COLO668 (cell line): ENCODE data around the gene ENOX1.

Source experiments
- DNase-seq: peaks from one replicate; lab custom pipeline; 2025; ENCODE audit not compliant: unreplicated experiment; lab: John Stamatoyannopoulos, UW

Gene ENOX1

GRCh38 chr13:43749503-43749902 lies 37.3 kb downstream of the ENOX1 start:
- peak; percentile 37 for DNase-seq

DNA sequence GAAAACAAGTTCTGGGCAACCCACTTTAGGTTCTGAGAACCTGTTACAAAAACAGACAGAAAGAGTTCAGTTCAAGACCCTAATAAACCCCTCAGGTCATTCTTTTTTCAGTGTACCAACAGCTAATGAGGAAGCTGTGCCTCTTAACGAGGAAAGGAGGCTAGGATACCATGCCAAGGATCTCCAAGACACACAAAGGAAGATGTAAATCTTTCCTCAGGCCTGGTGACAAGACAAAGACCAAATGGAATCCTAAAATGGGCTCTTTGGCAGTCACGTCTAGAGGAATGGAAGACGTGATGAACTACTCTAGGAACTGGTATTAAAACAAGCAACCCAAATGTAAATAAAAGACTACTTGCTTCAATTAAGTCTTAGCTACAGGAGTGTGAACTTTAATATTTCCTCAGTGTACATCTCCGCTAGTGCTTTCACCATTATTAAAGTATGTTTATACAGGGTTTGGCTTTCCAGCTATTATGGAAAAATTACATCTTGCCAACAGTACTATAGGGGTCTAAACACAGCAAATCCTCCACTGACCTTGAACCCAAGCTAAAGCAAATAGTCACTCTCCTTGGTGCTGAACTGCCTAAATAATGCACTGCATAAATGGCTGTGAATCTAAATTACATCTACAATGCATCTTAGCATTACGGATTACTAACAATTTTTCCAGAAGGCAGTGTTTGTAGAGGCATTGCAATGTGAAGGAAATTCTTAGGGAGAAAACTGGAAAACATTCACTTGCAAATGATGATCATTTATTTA lies 42.3 kb downstream of the ENOX1 start:
- DNase-seq: no peak

DNA sequence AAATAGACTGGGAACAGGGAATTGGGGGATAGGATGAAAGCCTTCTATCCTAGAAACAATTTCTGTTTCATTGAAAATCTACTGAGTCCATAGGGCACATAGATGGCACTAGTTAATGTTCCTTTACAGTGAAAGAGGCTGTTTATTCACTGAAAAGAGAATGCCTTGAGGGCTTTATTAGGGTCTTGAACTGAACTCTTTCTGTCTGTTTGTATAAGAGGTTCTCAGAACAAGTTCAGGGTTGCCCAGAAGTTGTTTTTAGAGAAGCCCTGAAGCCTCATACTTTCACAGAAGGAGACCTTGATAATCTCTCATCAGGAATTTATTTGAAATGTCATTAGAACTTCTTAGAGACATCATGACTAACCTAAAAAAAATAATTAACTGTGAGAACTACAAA lies 43.9 kb downstream of the ENOX1 start:
- no peak for DNase-seq

GRCh38 chr13:43737392-43737923 lies 49.3 kb downstream of the ENOX1 start:
- no peak for DNase-seq

- DNase-seq: no peak
These were observed 54.0 kb downstream of the ENOX1 start for GRCh38 chr13:43732726-43733125.

DNA sequence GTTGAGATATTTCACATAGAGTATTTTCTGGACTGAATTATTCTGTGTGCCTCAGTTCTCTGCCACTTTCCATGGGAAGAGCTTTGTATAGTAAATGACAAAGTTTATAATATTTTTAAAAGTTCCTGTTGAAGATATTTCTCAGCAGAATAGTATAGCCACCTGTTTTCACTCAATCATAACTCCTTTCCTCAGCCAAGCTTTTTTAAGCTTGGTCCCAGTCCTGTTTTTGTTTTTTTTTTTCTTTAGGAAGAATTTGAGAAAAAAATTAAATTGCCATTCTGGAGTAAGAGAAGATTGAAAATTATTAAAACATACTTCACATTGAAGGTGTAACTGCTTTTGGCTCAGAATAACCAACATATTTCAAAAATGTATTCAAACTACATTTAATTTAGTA lies 55.5 kb downstream of the ENOX1 start:
- DNase-seq: no peak

DNA sequence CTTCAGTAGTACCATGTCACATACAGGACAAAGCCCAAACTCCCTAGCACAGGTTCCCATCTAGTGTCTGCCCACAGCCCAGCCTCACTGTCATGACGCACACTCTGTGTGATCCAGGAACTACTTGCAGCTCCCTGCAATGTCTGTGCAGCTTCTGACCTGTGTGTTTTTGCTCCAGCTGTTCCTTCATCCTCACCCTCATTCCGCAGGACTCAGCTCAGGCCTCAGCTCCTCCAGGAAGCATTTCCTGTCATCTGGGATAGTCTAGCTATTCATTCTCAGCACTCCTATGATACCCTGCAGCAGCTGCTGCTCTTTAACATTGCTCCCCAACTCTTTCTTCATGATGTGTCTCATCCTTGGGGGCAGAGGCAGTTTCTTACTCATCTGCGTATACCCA lies 56.1 kb downstream of the ENOX1 start:
- DNase-seq: no peak

GRCh38 chr13:43728421-43728820 lies 58.4 kb downstream of the ENOX1 start:
- no peak for DNase-seq

GRCh38 chr13:43727856-43728255 lies 58.9 kb downstream of the ENOX1 start:
- no peak for DNase-seq

GRCh38 chr13:43725460-43725859 lies 61.3 kb downstream of the ENOX1 start:
- DNase-seq: no peak

DNA sequence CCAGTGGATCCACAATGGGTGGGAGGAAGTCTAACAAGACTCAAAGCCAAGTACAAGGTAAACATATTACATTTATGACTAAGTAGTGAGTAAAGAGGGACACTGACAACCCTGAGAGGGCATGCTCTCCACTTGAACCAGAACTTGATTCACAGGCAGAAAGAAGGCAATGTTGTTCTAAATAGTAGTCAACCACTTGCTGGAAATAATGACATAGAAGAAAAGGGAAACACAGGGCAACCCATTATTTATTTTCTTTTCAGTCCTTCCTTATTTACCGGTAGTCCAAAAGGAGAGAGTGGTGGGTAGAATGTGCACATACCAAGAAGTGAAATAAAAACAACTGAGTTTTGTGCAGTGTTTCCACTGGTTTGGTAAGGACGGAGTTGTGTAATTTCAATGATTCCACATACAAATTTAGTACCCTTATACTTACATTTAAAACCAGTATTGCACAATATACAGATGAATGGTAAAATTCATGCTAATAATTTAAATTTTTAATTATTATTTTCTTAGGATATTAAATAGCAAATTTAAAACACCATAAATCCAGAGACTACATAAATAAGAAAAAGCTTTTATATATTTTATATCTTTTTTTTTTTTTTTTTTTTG lies 65.9 kb downstream of the ENOX1 start:
- no peak for DNase-seq

DNA sequence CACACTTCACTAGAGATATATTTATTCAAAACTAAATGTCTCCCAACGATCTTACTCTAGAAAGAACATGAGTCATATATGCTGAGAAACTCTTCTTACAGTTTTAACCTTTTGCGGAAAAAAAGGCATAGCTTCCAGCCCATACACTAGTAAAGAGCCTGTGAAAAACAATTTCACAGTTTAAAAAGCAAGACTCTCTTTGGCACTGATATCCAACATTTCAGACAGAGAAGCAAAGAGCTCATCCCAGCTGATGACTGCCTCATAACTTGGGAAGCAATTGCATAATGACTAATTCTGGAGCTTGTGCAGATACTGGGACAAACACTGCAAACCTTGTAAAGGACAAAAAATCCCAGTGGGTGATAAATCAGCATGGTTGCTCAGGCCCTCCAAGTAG lies 88.0 kb downstream of the ENOX1 start:
- DNase-seq: no peak

- no peak for DNase-seq
These were observed 88.8 kb downstream of the ENOX1 start for GRCh38 chr13:43698009-43698408.

GRCh38 chr13:43697323-43697722 lies 89.4 kb downstream of the ENOX1 start:
- no peak for DNase-seq

DNA sequence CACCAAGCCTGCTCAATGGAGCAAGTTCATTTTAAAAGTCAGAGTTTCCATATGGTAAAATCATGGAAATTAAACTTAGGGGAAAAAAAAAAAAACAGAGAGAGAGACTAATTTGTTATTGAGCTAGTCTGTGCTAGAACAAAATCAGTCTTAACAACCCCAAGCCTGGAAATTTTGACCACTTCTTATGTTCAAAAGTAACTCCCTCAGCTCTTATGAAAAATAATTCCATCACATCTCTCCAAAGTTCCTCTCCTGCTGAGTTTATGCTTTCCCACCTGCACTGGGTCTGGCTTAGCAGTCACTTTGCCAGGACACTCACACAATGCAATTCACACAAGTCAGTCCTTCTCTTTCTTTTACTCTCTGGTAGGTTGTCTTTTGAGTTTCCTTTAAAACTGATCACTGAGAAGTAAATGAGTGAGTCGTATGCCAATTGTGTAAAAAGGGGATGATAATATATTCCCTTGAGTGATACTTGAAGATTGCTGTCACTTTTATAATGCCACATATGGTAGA lies 92.6 kb downstream of the ENOX1 start:
- DNase-seq: no peak

DNA sequence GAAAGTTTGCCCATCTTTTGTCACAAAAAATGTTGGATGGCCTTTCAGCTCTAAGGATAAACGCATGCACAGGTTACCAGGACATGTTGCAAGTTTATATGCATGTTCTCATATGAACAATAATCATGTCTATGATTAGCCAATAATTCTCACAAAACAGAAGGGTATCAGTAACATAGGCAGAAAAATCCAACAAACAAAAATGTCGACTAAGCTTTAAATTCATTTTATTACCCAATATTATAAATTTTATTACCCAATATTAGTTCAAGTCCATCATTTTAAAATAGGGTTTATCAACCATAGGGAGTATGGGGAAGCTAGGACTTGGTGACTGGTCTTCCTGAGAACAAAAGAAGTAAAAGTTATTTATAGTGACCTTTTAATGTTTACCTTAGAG lies 93.1 kb downstream of the ENOX1 start:
- no peak for DNase-seq

DNA sequence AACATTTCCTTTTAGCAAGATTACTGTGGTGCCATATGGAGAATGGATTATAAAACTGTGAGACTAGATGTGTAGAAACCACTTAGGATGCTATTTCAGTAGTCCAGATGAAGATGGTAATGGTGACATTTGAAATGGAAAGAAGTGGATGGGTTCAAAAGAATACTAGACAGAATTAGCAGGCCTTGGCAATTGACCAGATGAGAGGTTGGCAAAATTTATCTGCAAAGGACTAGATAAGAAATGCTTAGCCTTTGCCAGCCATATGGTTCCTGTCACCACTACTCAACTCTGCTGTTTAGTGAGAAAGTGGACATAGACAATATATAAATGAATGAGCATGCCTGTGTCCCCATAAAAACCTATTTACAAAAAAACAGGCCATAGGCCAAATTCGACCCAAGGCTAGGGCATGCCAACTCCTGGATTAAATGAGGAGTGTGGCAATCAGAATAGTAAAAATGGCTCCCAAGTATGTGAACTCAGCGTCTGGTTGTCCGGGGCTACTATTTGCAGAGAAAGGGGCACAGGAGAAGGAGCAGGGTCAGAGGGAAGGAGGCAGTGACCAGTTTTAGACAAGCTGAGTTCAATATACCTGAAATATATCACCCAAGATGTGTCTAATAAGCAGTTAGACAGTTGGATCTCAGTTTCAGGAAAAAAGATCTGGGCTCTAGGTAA lies 98.4 kb downstream of the ENOX1 start:
- DNase-seq: no peak

GRCh38 chr13:43687038-43687437 lies 99.7 kb downstream of the ENOX1 start:
- no peak for DNase-seq

GRCh38 chr13:43686557-43686956 lies 100.2 kb downstream of the ENOX1 start:
- peak; percentile 71 for DNase-seq

- no peak for DNase-seq
These were observed 101.6 kb downstream of the ENOX1 start for GRCh38 chr13:43684963-43685725.

DNA sequence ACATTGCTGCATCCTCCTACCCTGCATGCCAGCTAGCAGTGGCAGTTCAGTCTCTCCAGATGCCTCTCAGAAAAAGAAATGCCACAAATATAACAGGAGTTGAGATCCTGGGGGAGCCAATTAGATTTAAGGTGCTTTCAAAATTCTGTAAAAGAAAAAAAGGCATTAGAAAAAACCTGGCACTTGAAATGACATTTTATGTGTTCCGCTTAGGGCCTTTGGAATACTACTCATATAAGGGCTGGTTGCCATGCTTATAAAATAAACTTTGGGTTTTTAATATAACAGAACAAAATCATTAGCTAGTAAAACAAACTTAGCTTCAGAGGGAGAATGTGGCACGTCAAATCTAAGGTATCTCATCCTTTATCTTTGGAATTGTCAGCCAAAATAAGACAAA lies 104.1 kb downstream of the ENOX1 start:
- no peak for DNase-seq
